Measurements from ENCODE around the gene PARM1. TPM values are rescaled to one million over a fixed set of nuclear protein-coding genes. Genes with fewer than 3 reads are reported as not detected.

Gene PARM1
- total RNA-seq, 2 donors from 2014 or later: 88.9 to 231 TPM

- Histone ChIP-seq H3K27ac (no peak overlapping the region), H3K9me3 (no peaks in the 10 kb centered on the region), H3K36me3 (no peaks in the 10 kb centered on the region), H3K27me3 (no peaks in the 10 kb centered on the region), H3K4me3 (no peak overlapping the region), H3K4me1 (no peaks in the 10 kb centered on the region)
- no peak for DNase-seq (ENCODE audit: low spot score)
- no peak for TF ChIP-seq CTCF (IDR thresholded peaks at IDR 0.05)
Observed at GRCh38 chr4:75087416-75087815, 154.5 kb downstream of the PARM1 start.

GRCh38 chr4:75087865-75088264 is 154.9 kb downstream of the PARM1 start:
- Histone ChIP-seq H3K36me3 (no peaks in the 10 kb centered on the region), H3K4me1 (no peaks in the 10 kb centered on the region), H3K27ac (no peak overlapping the region), H3K27me3 (no peaks in the 10 kb centered on the region), H3K9me3 (no peaks in the 10 kb centered on the region), H3K4me3 (no peak overlapping the region)
- no peak for TF ChIP-seq CTCF (IDR thresholded peaks at IDR 0.05)
- no peak for DNase-seq (ENCODE audit: low spot score)

- no peak overlapping the region for H3K4me3 ChIP-seq
- no peak for TF ChIP-seq CTCF (IDR thresholded peaks at IDR 0.05)
- no peak for DNase-seq (ENCODE audit: low spot score)
- H3K27me3 ChIP-seq: no peaks in the 10 kb centered on the region
- H3K9me3 ChIP-seq: no peaks in the 10 kb centered on the region
- no peaks in the 10 kb centered on the region for H3K4me1 ChIP-seq
- H3K27ac ChIP-seq: no peak overlapping the region
- no peaks in the 10 kb centered on the region for H3K36me3 ChIP-seq
Observed at GRCh38 chr4:75089206-75089605, 156.3 kb downstream of the PARM1 start.

GRCh38 chr4:75099321-75099720 is 166.4 kb downstream of the PARM1 start:
- Histone ChIP-seq H3K9me3 (peaks cover 4 to 28% of the 10 kb centered on the region in 2 donors), H3K4me3 (no peak overlapping the region), H3K36me3 (no peaks in the 10 kb centered on the region), H3K27me3 (no peaks in the 10 kb centered on the region), H3K4me1 (no peaks in the 10 kb centered on the region), H3K27ac (no peak overlapping the region)
- DNase-seq (ENCODE audit: low spot score): no peak
- no peak for TF ChIP-seq CTCF (IDR thresholded peaks at IDR 0.05)

Other genes with a start within 250 kb of the PARM1 start
- under 1 TPM in 1 of 2 donors, not detected in 1; 0.12 TPM for gene BTC, start 138.6 kb upstream of the PARM1 start, total RNA-seq

All from right atrium auricular region (tissue), 2 donors.